Measurements from ENCODE around the gene MB. TPM values are rescaled to one million over a fixed set of nuclear protein-coding genes. Genes with fewer than 3 reads are reported as not detected.

Gene MB
- total RNA-seq, 2 donors from 2014 or later, result 9.9 to 71.8 TPM

- TF ChIP-seq POLR2A (IDR thresholded peaks at IDR 0.05) (no peak), POLR2AphosphoS5 (IDR thresholded peaks at IDR 0.05) (no peak)
- TF ChIP-seq, protein P1, sequence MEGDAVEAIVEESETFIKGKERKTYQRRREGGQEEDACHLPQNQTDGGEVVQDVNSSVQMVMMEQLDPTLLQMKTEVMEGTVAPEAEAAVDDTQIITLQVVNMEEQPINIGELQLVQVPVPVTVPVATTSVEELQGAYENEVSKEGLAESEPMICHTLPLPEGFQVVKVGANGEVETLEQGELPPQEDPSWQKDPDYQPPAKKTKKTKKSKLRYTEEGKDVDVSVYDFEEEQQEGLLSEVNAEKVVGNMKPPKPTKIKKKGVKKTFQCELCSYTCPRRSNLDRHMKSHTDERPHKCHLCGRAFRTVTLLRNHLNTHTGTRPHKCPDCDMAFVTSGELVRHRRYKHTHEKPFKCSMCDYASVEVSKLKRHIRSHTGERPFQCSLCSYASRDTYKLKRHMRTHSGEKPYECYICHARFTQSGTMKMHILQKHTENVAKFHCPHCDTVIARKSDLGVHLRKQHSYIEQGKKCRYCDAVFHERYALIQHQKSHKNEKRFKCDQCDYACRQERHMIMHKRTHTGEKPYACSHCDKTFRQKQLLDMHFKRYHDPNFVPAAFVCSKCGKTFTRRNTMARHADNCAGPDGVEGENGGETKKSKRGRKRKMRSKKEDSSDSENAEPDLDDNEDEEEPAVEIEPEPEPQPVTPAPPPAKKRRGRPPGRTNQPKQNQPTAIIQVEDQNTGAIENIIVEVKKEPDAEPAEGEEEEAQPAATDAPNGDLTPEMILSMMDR (IDR thresholded peaks at IDR 0.05), result no peak
- WGBS, result 100% methylated on average over 1 of the region's 1 CpG
- no peak overlapping the region for H3K27ac ChIP-seq
- H3K4me3 ChIP-seq, result no peak overlapping the region
- DNase-seq (ENCODE audit: low spot score), result no peak
- H3K36me3 ChIP-seq, result no peaks in the 10 kb centered on the region
- no peaks in the 10 kb centered on the region for H3K9me3 ChIP-seq
- intact Hi-C loops (cut with DNase I), result no loop called here
- H3K4me1 ChIP-seq (replicated peaks), result peaks cover 11% of the 10 kb centered on the region
- H3K27me3 ChIP-seq (replicated peaks; ENCODE audit: insufficient read depth), result no peaks in the 10 kb centered on the region
Measured at GRCh38 chr22:35618427-35619223, 1.5 kb upstream of the MB start.

- TF ChIP-seq POLR2A (IDR thresholded peaks at IDR 0.05) (no peak), POLR2AphosphoS5 (IDR thresholded peaks at IDR 0.05) (no peak)
- TF ChIP-seq, protein P1 (IDR thresholded peaks at IDR 0.05), result no peak
- WGBS, result 77% methylated on average over 7 of the region's 7 CpGs
- intact Hi-C loops (cut with DNase I), result no loop called here
Measured at GRCh38 chr22:35616043-35616442, 1.1 kb downstream of the MB start.

DNA sequence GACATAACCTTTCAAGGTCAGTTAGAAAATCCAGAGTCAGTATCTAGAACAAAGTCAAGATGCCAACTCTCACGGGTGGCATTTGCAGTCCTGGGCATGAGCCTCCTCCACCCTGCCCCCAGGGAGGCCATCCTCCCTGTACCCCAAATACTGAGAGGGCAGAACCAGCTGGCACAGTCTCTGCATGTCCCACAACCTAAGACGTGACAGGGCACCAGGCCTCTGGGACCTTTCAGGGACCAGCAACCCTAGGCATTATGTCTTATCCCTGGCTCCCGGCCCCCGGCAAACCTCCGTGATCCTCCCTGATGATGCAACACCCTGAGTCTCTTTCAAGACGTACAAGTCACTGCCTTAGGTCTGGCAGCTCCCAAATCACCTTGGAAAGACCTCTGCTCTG lies 2.0 kb downstream of the MB start:
- WGBS, result 77% methylated on average over 6 of the region's 6 CpGs
- DNase-seq (ENCODE audit: low spot score), result no peak
- no peak for TF ChIP-seq POLR2AphosphoS5 (IDR thresholded peaks at IDR 0.05)
- TF ChIP-seq, protein P1 (IDR thresholded peaks at IDR 0.05), result no peak
- TF ChIP-seq POLR2A (IDR thresholded peaks at IDR 0.05), result no peak
- H3K27ac ChIP-seq, result no peak overlapping the region
- intact Hi-C loops (cut with DNase I), result no loop called here
- H3K4me3 ChIP-seq, result no peak overlapping the region
- no peaks in the 10 kb centered on the region for H3K36me3 ChIP-seq
- H3K9me3 ChIP-seq, result no peaks in the 10 kb centered on the region
- H3K4me1 ChIP-seq (replicated peaks), result no peaks in the 10 kb centered on the region
- no peaks in the 10 kb centered on the region for H3K27me3 ChIP-seq (replicated peaks; ENCODE audit: insufficient read depth)

More at GRCh38 chr22:35616043-35616442, 1.1 kb downstream of the MB start:
- DNase-seq (ENCODE audit: low spot score), result no peak
- Histone ChIP-seq H3K9me3 (no peaks in the 10 kb centered on the region), H3K4me1 (replicated peaks) (no peaks in the 10 kb centered on the region), H3K27me3 (replicated peaks; ENCODE audit: insufficient read depth) (no peaks in the 10 kb centered on the region), H3K27ac (no peak overlapping the region), H3K4me3 (no peak overlapping the region), H3K36me3 (no peaks in the 10 kb centered on the region)

- TF ChIP-seq POLR2A (IDR thresholded peaks at IDR 0.05) (no peak), POLR2AphosphoS5 (IDR thresholded peaks at IDR 0.05) (no peak)
- TF ChIP-seq, protein P1 (IDR thresholded peaks at IDR 0.05), result no peak
Measured at GRCh38 chr22:35614404-35614803, 2.7 kb downstream of the MB start.

GRCh38 chr22:35612903-35613302 lies 4.2 kb downstream of the MB start:
- WGBS, result 81% methylated on average over 12 of the region's 12 CpGs
- no peaks in the 10 kb centered on the region for H3K36me3 ChIP-seq
- TF ChIP-seq, protein P1 (IDR thresholded peaks at IDR 0.05), result no peak
- TF ChIP-seq POLR2AphosphoS5 (IDR thresholded peaks at IDR 0.05) (no peak), POLR2A (IDR thresholded peaks at IDR 0.05) (no peak)
- peak overlapping the region; percentile 49 to 51 for H3K27ac ChIP-seq
- no peak overlapping the region for H3K4me3 ChIP-seq
- H3K4me1 ChIP-seq (replicated peaks), result no peaks in the 10 kb centered on the region
- no peak for DNase-seq (ENCODE audit: low spot score)
- H3K9me3 ChIP-seq, result no peaks in the 10 kb centered on the region
- intact Hi-C loops (cut with DNase I), result no loop called here
- H3K27me3 ChIP-seq (replicated peaks; ENCODE audit: insufficient read depth), result no peaks in the 10 kb centered on the region

More at GRCh38 chr22:35614404-35614803, 2.7 kb downstream of the MB start:
- WGBS, result 100% methylated on average over 2 of the region's 2 CpGs
- Histone ChIP-seq H3K36me3 (no peaks in the 10 kb centered on the region), H3K4me1 (replicated peaks) (no peaks in the 10 kb centered on the region), H3K4me3 (no peak overlapping the region), H3K27ac (no peak overlapping the region), H3K27me3 (replicated peaks; ENCODE audit: insufficient read depth) (no peaks in the 10 kb centered on the region), H3K9me3 (no peaks in the 10 kb centered on the region)
- no peak for DNase-seq (ENCODE audit: low spot score)
- intact Hi-C loops (cut with DNase I), result no loop called here

All from prostate gland (tissue), 2 donors.